ENCODE measurements around the gene POLN.
A peak's percentile ranks its signal among the peaks of the same experiment; 100 is the strongest.

The POLN gene

GRCh38 chr4:2125831-2126230, 116.1 kb downstream of the POLN start:
- DNase-seq (ENCODE audit: low read depth): no peak
- no peak overlapping the region for H3K4me3 ChIP-seq (ENCODE audit: low read length)
- no peak for TF ChIP-seq CTCF (conservative IDR thresholded peaks at IDR 0.05; ENCODE audit: low read length)

GRCh38 chr4:2125023-2125422, 116.9 kb downstream of the POLN start:
- no peak for DNase-seq (ENCODE audit: low read depth)
- no peak overlapping the region for H3K4me3 ChIP-seq (ENCODE audit: low read length)
- no peak for TF ChIP-seq CTCF (conservative IDR thresholded peaks at IDR 0.05; ENCODE audit: low read length)

- peak; percentile 33 for DNase-seq (ENCODE audit: low read depth)
- no peak for TF ChIP-seq CTCF (conservative IDR thresholded peaks at IDR 0.05; ENCODE audit: low read length)
- no peak overlapping the region for H3K4me3 ChIP-seq (ENCODE audit: low read length)
Observed at GRCh38 chr4:2116687-2117400, 125.1 kb downstream of the POLN start.

GRCh38 chr4:2105559-2105958, 136.4 kb downstream of the POLN start:
- peak; percentile 50 for DNase-seq (ENCODE audit: low read depth)
- no peak overlapping the region for H3K4me3 ChIP-seq (ENCODE audit: low read length)
- no peak for TF ChIP-seq CTCF (conservative IDR thresholded peaks at IDR 0.05; ENCODE audit: low read length)

GRCh38 chr4:2104556-2105345, 137.2 kb downstream of the POLN start:
- no peak overlapping the region for H3K4me3 ChIP-seq (ENCODE audit: low read length)
- no peak for TF ChIP-seq CTCF (conservative IDR thresholded peaks at IDR 0.05; ENCODE audit: low read length)
- DNase-seq (ENCODE audit: low read depth): no peak

GRCh38 chr4:2103843-2104547, 137.9 kb downstream of the POLN start:
- no peak overlapping the region for H3K4me3 ChIP-seq (ENCODE audit: low read length)
- no peak for DNase-seq (ENCODE audit: low read depth)
- no peak for TF ChIP-seq CTCF (conservative IDR thresholded peaks at IDR 0.05; ENCODE audit: low read length)

All from AG10803 (cell line).